ENCODE results near the gene RPL10. TPM values are rescaled to one million over a fixed set of nuclear protein-coding genes. Genes with fewer than 3 reads are reported as not detected.

Gene RPL10
- total RNA-seq, 1 donor from 2014 or later, result 2,853 TPM

GRCh38 chrX:154376774-154377173 lies 21.4 kb upstream of the RPL10 start:
- Mint-ChIP-seq H3K27me3 (ENCODE audit: low read depth) (peaks cover 5% of the 10 kb centered on the region), H3K36me3 (ENCODE audit: low read depth) (peaks cover 4% of the 10 kb centered on the region), H3K4me3 (peak overlapping the region; percentile 78), H3K4me1 (peaks cover 22% of the 10 kb centered on the region), H3K27ac (ENCODE audit: unreplicated experiment) (no peak overlapping the region), H3K9me3 (no peaks in the 10 kb centered on the region)
- no peak for TF ChIP-seq CTCF (conservative IDR thresholded peaks at IDR 0.05)
- DNase-seq (ENCODE audit: low read depth, low spot score), result no peak

GRCh38 chrX:154378059-154378798 lies 19.9 kb upstream of the RPL10 start:
- Mint-ChIP-seq H3K27ac (ENCODE audit: unreplicated experiment) (peak overlapping the region; percentile 83), H3K4me3 (peak overlapping the region; percentile 85), H3K27me3 (ENCODE audit: low read depth) (peaks cover 3% of the 10 kb centered on the region), H3K36me3 (ENCODE audit: low read depth) (peaks cover 4% of the 10 kb centered on the region), H3K9me3 (no peaks in the 10 kb centered on the region), H3K4me1 (peaks cover 19% of the 10 kb centered on the region)
- no peak for TF ChIP-seq CTCF (conservative IDR thresholded peaks at IDR 0.05)
- no peak for DNase-seq (ENCODE audit: low read depth, low spot score)

- peak within 1 kb of the TSS; percentile 93 for H3K4me3 Mint-ChIP-seq
- H3K36me3 Mint-ChIP-seq (ENCODE audit: low read depth), result peaks cover 4% of the 10 kb centered on the region
- no peak for TF ChIP-seq CTCF (conservative IDR thresholded peaks at IDR 0.05)
- peak within 1 kb of the TSS; percentile 96 for H3K27ac Mint-ChIP-seq (ENCODE audit: unreplicated experiment)
- H3K4me1 Mint-ChIP-seq, result peaks cover 16% of the 10 kb centered on the region
- H3K9me3 Mint-ChIP-seq, result no peaks in the 10 kb centered on the region
- DNase-seq (ENCODE audit: low read depth, low spot score), result peak; percentile 85
- H3K27me3 Mint-ChIP-seq (ENCODE audit: low read depth), result no peaks in the 10 kb centered on the region
Measured at GRCh38 chrX:154378799-154379568, 19.2 kb upstream of the RPL10 start, which contains the start of gene EMD. Gene EMD, plus strand, starts transcription at chrX:154379295. Its CDS starts 190 bp downstream, at chrX:154379485.

GRCh38 chrX:154379569-154379951 lies 18.6 kb upstream of the RPL10 start:
- no peak for TF ChIP-seq CTCF (conservative IDR thresholded peaks at IDR 0.05)
- no peaks in the 10 kb centered on the region for H3K9me3 Mint-ChIP-seq

GRCh38 chrX:154380153-154380552 lies 18.0 kb upstream of the RPL10 start:
- H3K4me3 Mint-ChIP-seq, result peak overlapping the region; percentile 93
- no peaks in the 10 kb centered on the region for H3K27me3 Mint-ChIP-seq (ENCODE audit: low read depth)
- H3K4me1 Mint-ChIP-seq, result peaks cover 16% of the 10 kb centered on the region
- peak overlapping the region; percentile 96 for H3K27ac Mint-ChIP-seq (ENCODE audit: unreplicated experiment)
- no peak for DNase-seq (ENCODE audit: low read depth, low spot score)
- no peaks in the 10 kb centered on the region for H3K9me3 Mint-ChIP-seq
- no peak for TF ChIP-seq CTCF (conservative IDR thresholded peaks at IDR 0.05)
- peaks cover 4% of the 10 kb centered on the region for H3K36me3 Mint-ChIP-seq (ENCODE audit: low read depth)

More at GRCh38 chrX:154379569-154379951, 18.6 kb upstream of the RPL10 start:
- Mint-ChIP-seq H3K27me3 (ENCODE audit: low read depth) (no peaks in the 10 kb centered on the region), H3K36me3 (ENCODE audit: low read depth) (peaks cover 4% of the 10 kb centered on the region), H3K27ac (ENCODE audit: unreplicated experiment) (peak overlapping the region; percentile 96), H3K4me3 (peak overlapping the region; percentile 93), H3K4me1 (peaks cover 16% of the 10 kb centered on the region)
- no peak for DNase-seq (ENCODE audit: low read depth, low spot score)

All from neural crest cell (in vitro differentiated cells).